ENCODE data around the gene LDLRAD3. TPM values are rescaled to one million over a fixed set of nuclear protein-coding genes. Genes with fewer than 3 reads are reported as not detected.

LDLRAD3 gene
- total and polyA plus RNA-seq, 3 donors from 2014 or later, result 7.1 to 14.6 (median 12.0) TPM

DNA sequence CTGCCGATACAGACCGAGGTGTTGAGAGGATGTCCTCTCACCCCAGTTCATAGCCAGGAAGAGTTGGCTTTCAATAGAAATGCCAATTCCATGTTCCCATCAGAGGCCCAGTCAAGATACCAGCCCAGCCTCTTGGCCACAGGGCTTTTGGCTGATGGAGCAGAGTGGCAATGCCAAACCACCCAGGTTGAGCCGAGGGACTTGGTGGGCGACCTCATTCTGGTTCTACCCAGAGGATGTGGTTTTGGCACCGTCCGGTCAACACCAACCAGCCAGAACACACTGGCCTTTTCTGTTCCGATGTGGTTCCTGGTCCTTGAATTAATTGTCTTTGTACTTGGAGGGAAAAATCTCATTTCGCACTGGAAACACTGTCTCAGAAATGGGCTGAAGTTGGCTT is 284.8 kb downstream of the LDLRAD3 start:
- no peak for DNase-seq
- 82 to 94% methylated on average over 8 of the region's 8 CpGs for WGBS, 2 donors
- Histone ChIP-seq H3K27ac (no peak overlapping the region), H3K9me3 (no peaks in the 10 kb centered on the region), H3K4me3 (no peak overlapping the region), H3K36me3 (ENCODE audit: low read depth, missing control alignments) (no peaks in the 10 kb centered on the region), H3K27me3 (no peaks in the 10 kb centered on the region), H3K4me1 (no peaks in the 10 kb centered on the region)
- intact Hi-C loops (cut with DNase I; ENCODE audit: low total_unique reads), result no loop called here
- TF ChIP-seq POLR2A (IDR thresholded peaks at IDR 0.05) (no peak), CTCF (IDR thresholded peaks at IDR 0.05) (no peak)

- H3K4me3 ChIP-seq, result no peak overlapping the region
- no peaks in the 10 kb centered on the region for H3K36me3 ChIP-seq (ENCODE audit: low read depth, missing control alignments)
- no peaks in the 10 kb centered on the region for H3K4me1 ChIP-seq
- WGBS, 2 donors, result 84 to 89% methylated on average over 12 of the region's 12 CpGs
- H3K9me3 ChIP-seq, result no peaks in the 10 kb centered on the region
- no peak overlapping the region for H3K27ac ChIP-seq
- DNase-seq, result no peak
- TF ChIP-seq CTCF (IDR thresholded peaks at IDR 0.05) (no peak), POLR2A (IDR thresholded peaks at IDR 0.05) (no peak)
- intact Hi-C loops (cut with DNase I; ENCODE audit: low total_unique reads), result no loop called here
- H3K27me3 ChIP-seq, result no peaks in the 10 kb centered on the region
Measured at GRCh38 chr11:36229091-36229705, 285.3 kb downstream of the LDLRAD3 start.

DNA sequence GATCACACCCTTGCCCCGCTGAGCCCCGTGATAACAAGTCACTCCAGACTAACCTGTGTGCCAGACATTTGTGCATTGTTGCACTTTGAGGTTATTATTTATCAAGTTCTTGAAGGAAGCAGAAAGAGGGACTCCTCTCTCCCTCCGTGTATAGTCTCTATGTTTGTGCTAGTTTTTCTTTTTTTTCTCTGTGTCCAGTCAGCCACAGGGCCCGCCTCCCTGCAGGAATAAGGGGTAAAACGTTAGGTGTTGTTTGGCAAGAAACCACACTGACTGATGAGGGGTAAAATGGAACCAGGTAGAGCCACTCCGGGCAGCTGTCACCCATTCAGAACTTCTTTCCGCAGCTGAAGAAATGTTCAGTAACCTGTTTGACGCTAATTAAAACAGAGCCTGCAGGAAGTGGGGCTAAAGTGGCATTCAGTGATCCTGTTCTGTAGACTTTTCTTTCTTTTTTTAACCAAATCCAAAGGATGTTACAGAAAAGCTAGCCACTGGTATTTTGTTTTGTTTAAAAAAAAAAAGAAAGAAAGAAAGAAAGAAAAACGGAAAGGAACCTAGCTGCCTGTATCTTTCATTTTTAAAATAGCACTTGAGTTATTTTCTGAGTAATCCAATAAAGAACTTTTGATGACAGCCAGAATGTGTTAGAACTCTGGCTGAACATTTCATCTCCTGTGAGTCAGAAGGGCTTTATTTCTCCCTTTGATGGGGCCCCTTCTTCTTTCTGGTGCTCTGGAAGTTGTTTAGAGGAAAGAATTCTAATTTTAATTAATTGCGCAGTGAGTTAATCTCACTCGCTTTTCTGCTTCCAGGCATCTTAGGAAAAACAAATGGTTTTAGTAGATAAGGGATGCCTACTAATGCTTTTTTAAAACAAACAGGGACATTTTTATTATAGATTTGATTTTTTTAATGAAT is 287.2 kb downstream of the LDLRAD3 start:
- H3K4me3 ChIP-seq, result no peak overlapping the region

GRCh38 chr11:36233204-36233603 is 289.3 kb downstream of the LDLRAD3 start:
- Histone ChIP-seq H3K9me3 (no peaks in the 10 kb centered on the region), H3K4me1 (no peaks in the 10 kb centered on the region), H3K4me3 (no peak overlapping the region), H3K27me3 (no peaks in the 10 kb centered on the region), H3K27ac (no peak overlapping the region), H3K36me3 (ENCODE audit: low read depth, missing control alignments) (no peaks in the 10 kb centered on the region)
- WGBS, 2 donors, result 52 to 61% methylated on average over 3 of the region's 3 CpGs
- DNase-seq, result no peak
- TF ChIP-seq POLR2A (IDR thresholded peaks at IDR 0.05), result no peak
- TF ChIP-seq CTCF (IDR thresholded peaks at IDR 0.05), result no peak
- intact Hi-C loops (cut with DNase I; ENCODE audit: low total_unique reads), result no loop called here

More for the DNA sequence above, 287.2 kb downstream of the LDLRAD3 start:
- Histone ChIP-seq H3K9me3 (no peaks in the 10 kb centered on the region), H3K27me3 (no peaks in the 10 kb centered on the region), H3K4me1 (no peaks in the 10 kb centered on the region), H3K27ac (peak overlapping the region in 1 of 2 donors; percentile 10), H3K36me3 (ENCODE audit: low read depth, missing control alignments) (no peaks in the 10 kb centered on the region)
- intact Hi-C loops (cut with DNase I; ENCODE audit: low total_unique reads), result no loop called here
- WGBS, 2 donors, result 68 to 72% methylated on average over 11 of the region's 11 CpGs
- TF ChIP-seq CTCF (IDR thresholded peaks at IDR 0.05) (no peak), POLR2A (IDR thresholded peaks at IDR 0.05) (no peak)
- no peak for DNase-seq
